ENCODE data around the gene ZMYND11.

The ZMYND11 gene

DNA sequence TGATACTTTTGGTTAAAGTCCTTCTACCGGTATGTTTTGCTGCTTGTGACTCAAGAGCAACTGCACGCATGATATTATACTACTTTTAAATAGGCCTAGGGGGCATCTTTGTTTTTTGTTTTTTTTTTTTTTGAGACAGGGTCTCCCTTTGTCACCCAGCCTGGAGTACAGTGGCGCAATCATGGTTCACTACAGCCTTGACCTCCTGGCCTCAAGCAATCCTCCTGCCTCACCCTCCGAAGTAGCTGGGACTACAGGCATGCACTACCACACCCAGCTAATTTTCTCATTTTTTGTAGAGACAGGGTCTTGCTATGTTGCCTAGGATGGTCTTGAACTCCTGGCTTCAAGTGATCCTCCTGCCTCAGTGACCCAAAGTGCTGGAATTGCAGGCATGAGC, 80.2 kb downstream of the ZMYND11 start:
- Histone ChIP-seq H3K27ac (no peak overlapping the region), H3K4me1 (ENCODE audit: control insufficient read depth in 1 of 2, insufficient read depth in 1 of 2, low read depth in 1 of 2, low read length in 1 of 2) (no peaks in the 10 kb centered on the region), H3K27me3 (no peaks in the 10 kb centered on the region), H3K36me3 (no peaks in the 10 kb centered on the region), H3K9me3 (no peaks in the 10 kb centered on the region), H3K4me3 (ENCODE audit: low read depth in 1 of 2, low read length in 1 of 2) (no peak overlapping the region)
- no peak for TF ChIP-seq CTCF (IDR thresholded peaks at IDR 0.05)

GRCh38 chr10:218798-219197, 83.5 kb downstream of the ZMYND11 start:
- H3K4me1 ChIP-seq (ENCODE audit: control insufficient read depth in 1 of 2, insufficient read depth in 1 of 2, low read depth in 1 of 2, low read length in 1 of 2) = no peaks in the 10 kb centered on the region
- H3K27ac ChIP-seq = no peak overlapping the region
- TF ChIP-seq CTCF (IDR thresholded peaks at IDR 0.05) = no peak
- no peaks in the 10 kb centered on the region for H3K9me3 ChIP-seq
- no peak overlapping the region for H3K4me3 ChIP-seq (ENCODE audit: low read depth in 1 of 2, low read length in 1 of 2)
- H3K36me3 ChIP-seq = no peaks in the 10 kb centered on the region
- H3K27me3 ChIP-seq = no peaks in the 10 kb centered on the region

- Histone ChIP-seq H3K4me1 (ENCODE audit: control insufficient read depth in 1 of 2, insufficient read depth in 1 of 2, low read depth in 1 of 2, low read length in 1 of 2) (no peaks in the 10 kb centered on the region), H3K27me3 (no peaks in the 10 kb centered on the region), H3K9me3 (no peaks in the 10 kb centered on the region), H3K4me3 (ENCODE audit: low read depth in 1 of 2, low read length in 1 of 2) (no peak overlapping the region), H3K36me3 (no peaks in the 10 kb centered on the region), H3K27ac (no peak overlapping the region)
- TF ChIP-seq CTCF (IDR thresholded peaks at IDR 0.05) = no peak
Measured at GRCh38 chr10:219731-220472, 84.6 kb downstream of the ZMYND11 start.

- TF ChIP-seq CTCF (IDR thresholded peaks at IDR 0.05) = no peak
- H3K27ac ChIP-seq = no peak overlapping the region
- H3K36me3 ChIP-seq = no peaks in the 10 kb centered on the region
- no peak overlapping the region for H3K4me3 ChIP-seq (ENCODE audit: low read depth in 1 of 2, low read length in 1 of 2)
- H3K4me1 ChIP-seq (ENCODE audit: control insufficient read depth in 1 of 2, insufficient read depth in 1 of 2, low read depth in 1 of 2, low read length in 1 of 2) = no peaks in the 10 kb centered on the region
- H3K9me3 ChIP-seq = no peaks in the 10 kb centered on the region
- no peaks in the 10 kb centered on the region for H3K27me3 ChIP-seq
Measured at GRCh38 chr10:224571-224970, 89.3 kb downstream of the ZMYND11 start.

DNA sequence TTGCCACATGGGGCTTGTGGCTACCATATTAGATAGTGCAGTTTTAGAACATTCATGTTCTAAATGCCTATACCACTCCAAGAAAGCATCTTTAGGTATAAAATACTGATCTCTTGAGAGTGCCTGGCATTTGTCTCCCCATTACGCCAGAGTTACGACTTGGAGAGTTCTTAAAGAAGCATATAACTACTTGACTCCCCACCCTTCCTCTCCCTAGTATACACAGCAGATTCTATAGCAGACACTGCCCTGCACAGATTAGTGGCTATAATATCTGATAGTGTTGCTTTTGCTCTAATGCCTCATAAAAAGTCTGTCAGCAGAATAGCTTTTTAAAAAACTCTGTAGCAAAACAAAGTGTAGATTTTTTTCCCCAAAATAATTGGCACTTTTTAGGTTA, 90.8 kb downstream of the ZMYND11 start:
- Histone ChIP-seq H3K36me3 (no peaks in the 10 kb centered on the region), H3K27me3 (no peaks in the 10 kb centered on the region), H3K9me3 (no peaks in the 10 kb centered on the region), H3K4me3 (ENCODE audit: low read depth in 1 of 2, low read length in 1 of 2) (no peak overlapping the region), H3K27ac (no peak overlapping the region), H3K4me1 (ENCODE audit: control insufficient read depth in 1 of 2, insufficient read depth in 1 of 2, low read depth in 1 of 2, low read length in 1 of 2) (no peaks in the 10 kb centered on the region)
- no peak for TF ChIP-seq CTCF (IDR thresholded peaks at IDR 0.05)
